ENCODE measurements around the gene PTPRR. TPM values are rescaled to one million over a fixed set of nuclear protein-coding genes. Genes with fewer than 3 reads are reported as not detected.
A peak's percentile ranks its signal among the peaks of the same experiment; 100 is the strongest.

PTPRR gene
- total and polyA plus RNA-seq, 2 donors from 2014 or later = 0.50 to 0.86 TPM

- intact Hi-C loops (cut with DNase I) = no loop called here
These were observed 329.9 kb downstream of the PTPRR start for GRCh38 chr12:70590549-70591226.

GRCh38 chr12:70590051-70590450, 330.5 kb downstream of the PTPRR start:
- FAIRE-seq = peak; percentile 33
- Histone ChIP-seq H3K27ac (ENCODE audit: low read depth in 2 of 2, low read length in 2 of 2) (no peak overlapping the region), H3K27me3 (ENCODE audit: control insufficient read depth, insufficient read depth, low read length) (no peaks in the 10 kb centered on the region), H3K9me3 (ENCODE audit: control insufficient read depth in 2 of 3, insufficient read depth in 1 of 3, low read length in 3 of 3) (no peaks in the 10 kb centered on the region), H3K9ac (ENCODE audit: low read length in 3 of 3) (no peak overlapping the region), H3K4me1 (ENCODE audit: control insufficient read depth in 2 of 3, insufficient read depth in 2 of 3, low read depth in 1 of 3, low read length in 3 of 3) (no peaks in the 10 kb centered on the region), H3K36me3 (ENCODE audit: control insufficient read depth in 2 of 3, insufficient read depth in 3 of 3, low read length in 3 of 3) (no peaks in the 10 kb centered on the region), H3K4me3 (ENCODE audit: low read length in 3 of 3) (no peak overlapping the region)
- TF ChIP-seq CTCF (IDR thresholded peaks at IDR 0.05; ENCODE audit: borderline replicate concordance, extremely low read depth, insufficient read depth) = peak; percentile 94
- intact Hi-C loops (cut with DNase I) = no loop called here
- peak; percentile 65 to 84 (median 68) for DNase-seq

More at GRCh38 chr12:70590549-70591226, 329.9 kb downstream of the PTPRR start:
- H3K9ac ChIP-seq (ENCODE audit: low read length in 3 of 3) = no peak overlapping the region
- H3K27me3 ChIP-seq (ENCODE audit: control insufficient read depth, insufficient read depth, low read length) = no peaks in the 10 kb centered on the region
- H3K27ac ChIP-seq (ENCODE audit: low read depth in 2 of 2, low read length in 2 of 2) = peak overlapping the region in 1 of 2 donors; percentile 1
- H3K4me3 ChIP-seq (ENCODE audit: low read length in 3 of 3) = no peak overlapping the region
- no peaks in the 10 kb centered on the region for H3K9me3 ChIP-seq (ENCODE audit: control insufficient read depth in 2 of 3, insufficient read depth in 1 of 3, low read length in 3 of 3)
- FAIRE-seq (no peak), DNase-seq (no peak)
- H3K36me3 ChIP-seq (ENCODE audit: control insufficient read depth in 2 of 3, insufficient read depth in 3 of 3, low read length in 3 of 3) = no peaks in the 10 kb centered on the region
- no peak for TF ChIP-seq CTCF (IDR thresholded peaks at IDR 0.05; ENCODE audit: borderline replicate concordance, extremely low read depth, insufficient read depth)
- H3K4me1 ChIP-seq (ENCODE audit: control insufficient read depth in 2 of 3, insufficient read depth in 2 of 3, low read depth in 1 of 3, low read length in 3 of 3) = no peaks in the 10 kb centered on the region

Other genes starting within 250 kb of the PTPRR start
- gene TSPAN8, start 237.3 kb upstream of the PTPRR start, total RNA-seq = 77.3 TPM
- 61.2 TPM for gene TSPAN8, start 237.3 kb upstream of the PTPRR start, polyA plus RNA-seq (ENCODE audit: insufficient read depth, low read depth, low replicate concordance)

Data from kidney (tissue), 14 donors.